ENCODE measurements around the gene P3H3. TPM values are rescaled to one million over a fixed set of nuclear protein-coding genes. Genes with fewer than 3 reads are reported as not detected.

The P3H3 gene
- total and polyA plus RNA-seq, 2 donors (not counting 3 experiments of a cell fraction or from before 2014, with no cell fraction given): 75.9 to 76.5 TPM

DNA sequence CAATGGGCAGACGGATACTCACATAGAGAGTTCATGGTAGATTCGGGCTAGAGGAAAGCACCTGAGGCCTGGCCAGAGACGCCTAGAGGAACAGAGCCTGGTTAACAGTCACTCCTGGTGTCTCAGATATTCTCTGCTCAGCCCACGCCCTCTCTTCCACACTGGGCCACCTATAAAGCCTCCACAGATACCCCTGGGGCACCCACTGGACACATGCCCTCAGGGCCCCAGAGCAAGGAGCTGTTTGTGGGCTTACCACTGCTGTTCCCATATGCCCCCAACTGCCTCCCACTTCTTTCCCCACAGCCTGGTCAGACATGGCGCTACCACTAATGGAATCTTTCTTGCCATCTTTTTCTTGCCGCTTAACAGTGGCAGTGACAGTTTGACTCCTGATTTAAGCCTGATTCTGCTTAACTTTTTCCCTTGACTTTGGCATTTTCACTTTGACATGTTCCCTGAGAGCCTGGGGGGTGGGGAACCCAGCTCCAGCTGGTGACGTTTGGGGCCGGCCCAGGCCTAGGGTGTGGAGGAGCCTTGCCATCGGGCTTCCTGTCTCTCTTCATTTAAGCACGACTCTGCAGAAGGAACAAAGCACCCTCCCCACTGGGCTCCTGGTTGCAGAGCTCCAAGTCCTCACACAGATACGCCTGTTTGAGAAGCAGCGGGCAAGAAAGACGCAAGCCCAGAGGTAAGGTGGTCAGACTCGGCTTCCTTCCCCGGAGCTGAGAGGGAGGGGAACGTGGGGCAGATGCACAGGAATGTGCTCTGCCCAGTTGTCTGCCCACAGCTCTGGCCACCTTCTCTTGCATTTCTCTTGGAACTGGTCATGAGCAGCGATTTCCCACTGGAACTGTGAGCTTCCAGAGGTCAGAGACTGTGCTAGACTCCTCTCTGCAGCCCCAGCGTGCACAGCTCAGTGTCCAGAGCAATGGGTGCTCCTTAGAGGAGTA lies 39.0 kb upstream of the P3H3 start, which contains the start of gene CD4:
CD4 (plus strand) TSS at position 557 of the 953 bp plus-strand sequence. CDS start 10,611 bp downstream, outside the sequence.
- CTCF ChIA-PET: interaction anchor here (1.2 to 2.3 kb wide), 2 partner anchors 36 kb away, joined by 6 to 9 read pairs; partner anchors contain the start of gene MLF2
- Histone ChIP-seq H3K9ac (replicated peaks; ENCODE audit: extremely low read depth, insufficient read depth, low read length) (no peak within 1 kb of the TSS), H3K79me2 (ENCODE audit: control insufficient read depth, insufficient read depth, low read length) (no peaks in the 10 kb centered on the region), H2AFZ (ENCODE audit: low read depth, low read length) (no peak within 1 kb of the TSS), H3K9me1 (replicated peaks; ENCODE audit: control insufficient read depth, extremely low read depth, insufficient read depth, low read length) (no peaks in the 10 kb centered on the region), H3K4me2 (ENCODE audit: insufficient read depth, low read length) (no peak within 1 kb of the TSS), H3K4me1 (ENCODE audit: control insufficient read depth, extremely low read depth, insufficient read depth, low read length) (no peaks in the 10 kb centered on the region), H3K27ac (ENCODE audit: insufficient read depth, low read depth, low read length) (no peak within 1 kb of the TSS), H4K20me1 (replicated peaks; ENCODE audit: control insufficient read depth, extremely low read depth, insufficient read depth, low read length) (no peaks in the 10 kb centered on the region), H3K4me3 (replicated peaks in 1 of 3; ENCODE audit: insufficient read depth in 1 of 3, low read depth in 1 of 3, low read length in 3 of 3) (no peak within 1 kb of the TSS), H3K27me3 (ENCODE audit: control insufficient read depth in 2 of 2, insufficient read depth in 2 of 2, low read length in 2 of 2) (peaks cover 3 to 5% of the 10 kb centered on the region in 2 experiments), H3K36me3 (ENCODE audit: control insufficient read depth in 2 of 2, extremely low read depth in 1 of 2, insufficient read depth in 2 of 2, low read length in 2 of 2) (no peaks in the 10 kb centered on the region), H3K9me3 (replicated peaks; ENCODE audit: control insufficient read depth, insufficient read depth, low read length) (no peaks in the 10 kb centered on the region)
- TF ChIP-seq EZH2 (IDR thresholded peaks at IDR 0.05; ENCODE audit: borderline replicate concordance, low read depth, low read length, severe bottlenecking) (no peak), CTCF (IDR thresholded peaks at IDR 0.05; ENCODE audit: extremely low read depth in 1 of 2, insufficient read depth in 1 of 2, low read depth in 1 of 2, low read length in 2 of 2) (no peak), JUN (IDR thresholded peaks at IDR 0.05; ENCODE audit: borderline replicate concordance, insufficient read depth, insufficient read length, low read depth) (no peak), POLR2A (IDR thresholded peaks at IDR 0.05; ENCODE audit: low read depth, low read length) (no peak), GATA2 (IDR thresholded peaks at IDR 0.05; ENCODE audit: insufficient read depth, insufficient read length, low read depth, low read length) (no peak), MYC (IDR thresholded peaks at IDR 0.05; ENCODE audit: low read depth, low read length) (no peak), MAX (IDR thresholded peaks at IDR 0.05; ENCODE audit: insufficient read depth, insufficient read length) (no peak), POLR2AphosphoS5 (IDR thresholded peaks at IDR 0.05; ENCODE audit: insufficient read depth, low read depth, low read length) (no peak), FOS (IDR thresholded peaks at IDR 0.05; ENCODE audit: borderline replicate concordance, insufficient read depth, low read length) (no peak)
- no TSS peak for BruUV-seq (replicated peaks)
- intact Hi-C loops (cut with micrococcal nuclease) (no loop called here), dilution Hi-C loops (cut with MboI; ENCODE audit: extremely low pct_ligation_motif_present, low sequenced_read_pairs) (no loop called here)
- no peak for DNase-seq (ENCODE audit: low read depth, low spot score)
- FAIRE-seq: no peak
- POLR2A ChIA-PET: no interaction called here

All from endothelial cell of umbilical vein (primary cell).